Measurements from ENCODE around the gene CCDC7.

DNA sequence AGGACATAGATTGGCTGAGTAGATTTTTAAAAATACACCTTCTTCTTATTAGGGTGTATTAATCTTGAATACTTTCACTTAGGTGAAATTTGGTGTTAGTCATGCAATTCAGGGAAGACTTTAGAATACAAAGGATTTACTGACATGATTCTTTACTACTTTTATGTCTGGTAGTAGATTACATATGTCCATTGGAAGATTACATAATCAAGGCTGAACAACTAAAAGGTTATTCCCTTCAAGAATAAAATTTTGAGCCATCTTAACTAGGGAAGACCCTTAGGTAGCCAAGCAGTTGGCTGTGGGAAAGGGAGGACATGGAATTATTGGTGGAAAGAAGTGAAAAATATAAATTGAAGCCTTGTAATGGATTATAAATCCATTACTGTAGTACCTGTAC is 347.1 kb downstream of the CCDC7 start:
- TF ChIP-seq, protein P1, sequence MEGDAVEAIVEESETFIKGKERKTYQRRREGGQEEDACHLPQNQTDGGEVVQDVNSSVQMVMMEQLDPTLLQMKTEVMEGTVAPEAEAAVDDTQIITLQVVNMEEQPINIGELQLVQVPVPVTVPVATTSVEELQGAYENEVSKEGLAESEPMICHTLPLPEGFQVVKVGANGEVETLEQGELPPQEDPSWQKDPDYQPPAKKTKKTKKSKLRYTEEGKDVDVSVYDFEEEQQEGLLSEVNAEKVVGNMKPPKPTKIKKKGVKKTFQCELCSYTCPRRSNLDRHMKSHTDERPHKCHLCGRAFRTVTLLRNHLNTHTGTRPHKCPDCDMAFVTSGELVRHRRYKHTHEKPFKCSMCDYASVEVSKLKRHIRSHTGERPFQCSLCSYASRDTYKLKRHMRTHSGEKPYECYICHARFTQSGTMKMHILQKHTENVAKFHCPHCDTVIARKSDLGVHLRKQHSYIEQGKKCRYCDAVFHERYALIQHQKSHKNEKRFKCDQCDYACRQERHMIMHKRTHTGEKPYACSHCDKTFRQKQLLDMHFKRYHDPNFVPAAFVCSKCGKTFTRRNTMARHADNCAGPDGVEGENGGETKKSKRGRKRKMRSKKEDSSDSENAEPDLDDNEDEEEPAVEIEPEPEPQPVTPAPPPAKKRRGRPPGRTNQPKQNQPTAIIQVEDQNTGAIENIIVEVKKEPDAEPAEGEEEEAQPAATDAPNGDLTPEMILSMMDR (IDR thresholded peaks at IDR 0.05) = no peak
- TF ChIP-seq POLR2A (IDR thresholded peaks at IDR 0.05) = no peak

All from adrenal gland (tissue), 5 donors.